ENCODE data around the gene TTC4.

TTC4 gene

GRCh38 chr1:54715493-54716298 lies at the start of gene TTC4:
Gene TTC4 (plus strand): TSS chr1:54715861. CDS start chr1:54715909, 48 bp downstream.
- DNase-seq, result peak; percentile 7

GRCh38 chr1:54666333-54666732 lies 49.3 kb upstream of the TTC4 start:
- DNase-seq, result no peak

- DNase-seq, result no peak
Measured at GRCh38 chr1:54667797-54668196, 47.9 kb upstream of the TTC4 start.

- no peak for DNase-seq
Measured at GRCh38 chr1:54668567-54668966, 47.1 kb upstream of the TTC4 start.

- no peak for DNase-seq
Measured at GRCh38 chr1:54671985-54672608, 43.6 kb upstream of the TTC4 start.

GRCh38 chr1:54678776-54679643 lies 36.7 kb upstream of the TTC4 start:
- DNase-seq, result no peak

- no peak for DNase-seq
Measured at GRCh38 chr1:54679706-54680105, 36.0 kb upstream of the TTC4 start.

GRCh38 chr1:54680387-54680786 lies 35.3 kb upstream of the TTC4 start:
- DNase-seq, result no peak

GRCh38 chr1:54681358-54681757 lies 34.3 kb upstream of the TTC4 start:
- peak; percentile 71 for DNase-seq

- no peak for DNase-seq
Measured at GRCh38 chr1:54683453-54683852, 32.2 kb upstream of the TTC4 start.

- DNase-seq, result no peak
Measured at GRCh38 chr1:54685335-54685905, 30.2 kb upstream of the TTC4 start.

- DNase-seq, result no peak
Measured at GRCh38 chr1:54686155-54686554, 29.5 kb upstream of the TTC4 start.

GRCh38 chr1:54694771-54695170 lies 20.9 kb upstream of the TTC4 start:
- no peak for DNase-seq

GRCh38 chr1:54695221-54695620 lies 20.4 kb upstream of the TTC4 start:
- DNase-seq, result no peak

- DNase-seq, result no peak
Measured at GRCh38 chr1:54695764-54696163, 19.9 kb upstream of the TTC4 start.

GRCh38 chr1:54696262-54696661 lies 19.4 kb upstream of the TTC4 start:
- no peak for DNase-seq

GRCh38 chr1:54697896-54698295 lies 17.8 kb upstream of the TTC4 start:
- no peak for DNase-seq

GRCh38 chr1:54698346-54698745 lies 17.3 kb upstream of the TTC4 start:
- no peak for DNase-seq

GRCh38 chr1:54699936-54700525 lies 15.6 kb upstream of the TTC4 start:
- no peak for DNase-seq

GRCh38 chr1:54701066-54701465 lies 14.6 kb upstream of the TTC4 start:
- no peak for DNase-seq

- DNase-seq, result no peak
Measured at GRCh38 chr1:54701996-54702395, 13.7 kb upstream of the TTC4 start.

GRCh38 chr1:54703471-54703870 lies 12.2 kb upstream of the TTC4 start:
- DNase-seq, result no peak

GRCh38 chr1:54705153-54705552 lies 10.5 kb upstream of the TTC4 start:
- no peak for DNase-seq

Data from NCI-H1417 treated with DMSO at 0.1 percent for 48 hours (cell line).